ENCODE results near the gene EMX2. TPM values are rescaled to one million over a fixed set of nuclear protein-coding genes. Genes with fewer than 3 reads are reported as not detected.
"Not testable (repeated sequence)": the region's sequence is repeated elsewhere in the genome, so short reads cannot be mapped to it uniquely, and the experiment has no call there.

Gene EMX2
- polyA plus RNA-seq, 3 donors: not detected

- Mint-ChIP-seq H3K27me3 (ENCODE audit: low read depth in 3 of 3) (peaks cover 9 to 34% (median 23%) of the 10 kb centered on the region in 3 donors), H3K36me3 (no peaks in the 10 kb centered on the region), H3K4me1 (no peaks in the 10 kb centered on the region), H3K27ac (no peak overlapping the region), H3K9me3 (peaks cover 0 to 2% (median 0%) of the 10 kb centered on the region in 7 donors), H3K4me3 (no peak overlapping the region)
- TF ChIP-seq CTCF (IDR thresholded peaks at IDR 0.05): no peak
- no peak for DNase-seq
- H3K9me3 ChIP-seq (replicated peaks in 1 of 2; ENCODE audit: control insufficient read depth in 1 of 2, insufficient read depth in 1 of 2, low read length in 2 of 2): no peaks in the 10 kb centered on the region
- H3K79me2 ChIP-seq (ENCODE audit: insufficient read depth, low read length): no peaks in the 10 kb centered on the region
- H3K9ac ChIP-seq (ENCODE audit: insufficient read depth, low read length, poor library complexity, severe bottlenecking): no peak overlapping the region
- H3K4me2 ChIP-seq (replicated peaks; ENCODE audit: extremely low read depth, low read length, poor library complexity, severe bottlenecking): no peak overlapping the region
- no peak overlapping the region for H3K27ac ChIP-seq (ENCODE audit: low read depth in 1 of 2, low read length in 2 of 2)
- H3K4me3 ChIP-seq (replicated peaks in 1 of 3; ENCODE audit: low read depth in 2 of 3, low read length in 3 of 3): no peak overlapping the region
- H3K4me1 ChIP-seq (ENCODE audit: control insufficient read depth in 1 of 2, insufficient read depth in 2 of 2, low read length in 2 of 2): no peaks in the 10 kb centered on the region
- H4K20me1 ChIP-seq (ENCODE audit: insufficient read depth, low read length): no peaks in the 10 kb centered on the region
- no CpG with 5 or more reads among the region's 5 CpGs for WGBS (ENCODE audit: insufficient coverage)
- no peaks in the 10 kb centered on the region for H3K36me3 ChIP-seq (replicated peaks in 1 of 2; ENCODE audit: control insufficient read depth in 1 of 2, insufficient read depth in 2 of 2, low read length in 2 of 2)
- H2AFZ ChIP-seq (ENCODE audit: insufficient read depth, low read depth, low read length, poor library complexity, severe bottlenecking): no peak overlapping the region
- no peaks in the 10 kb centered on the region for H3K27me3 ChIP-seq (ENCODE audit: control insufficient read depth in 2 of 2, insufficient read depth in 2 of 2, low read length in 2 of 2)
- intact Hi-C loops (cut with micrococcal nuclease): no loop called here
These were observed 36.5 kb downstream of the EMX2 start for GRCh38 chr10:117578999-117579590.

GRCh38 chr10:117581961-117582360, 39.4 kb downstream of the EMX2 start:
- Histone ChIP-seq H3K9ac (ENCODE audit: insufficient read depth, low read length, poor library complexity, severe bottlenecking) (no peak overlapping the region), H3K4me3 (replicated peaks in 1 of 3; ENCODE audit: low read depth in 2 of 3, low read length in 3 of 3) (no peak overlapping the region), H4K20me1 (ENCODE audit: insufficient read depth, low read length) (no peaks in the 10 kb centered on the region), H3K4me2 (replicated peaks; ENCODE audit: extremely low read depth, low read length, poor library complexity, severe bottlenecking) (no peak overlapping the region), H3K27me3 (ENCODE audit: control insufficient read depth in 2 of 2, insufficient read depth in 2 of 2, low read length in 2 of 2) (no peaks in the 10 kb centered on the region), H2AFZ (ENCODE audit: insufficient read depth, low read depth, low read length, poor library complexity, severe bottlenecking) (no peak overlapping the region), H3K27ac (ENCODE audit: low read depth in 1 of 2, low read length in 2 of 2) (no peak overlapping the region), H3K9me3 (replicated peaks in 1 of 2; ENCODE audit: control insufficient read depth in 1 of 2, insufficient read depth in 1 of 2, low read length in 2 of 2) (no peaks in the 10 kb centered on the region), H3K79me2 (ENCODE audit: insufficient read depth, low read length) (no peaks in the 10 kb centered on the region), H3K36me3 (replicated peaks in 1 of 2; ENCODE audit: control insufficient read depth in 1 of 2, insufficient read depth in 2 of 2, low read length in 2 of 2) (no peaks in the 10 kb centered on the region), H3K4me1 (ENCODE audit: control insufficient read depth in 1 of 2, insufficient read depth in 2 of 2, low read length in 2 of 2) (no peaks in the 10 kb centered on the region)
- no peak for TF ChIP-seq CTCF (IDR thresholded peaks at IDR 0.05)
- H3K36me3 Mint-ChIP-seq: no peaks in the 10 kb centered on the region
- no peak overlapping the region for H3K27ac Mint-ChIP-seq
- no peak for DNase-seq
- intact Hi-C loops (cut with micrococcal nuclease): no loop called here
- H3K4me1 Mint-ChIP-seq: no peaks in the 10 kb centered on the region
- no peak overlapping the region for H3K4me3 Mint-ChIP-seq
- H3K27me3 Mint-ChIP-seq (ENCODE audit: low read depth in 3 of 3): peaks cover 5 to 24% (median 16%) of the 10 kb centered on the region in 3 donors
- WGBS (ENCODE audit: insufficient coverage): no CpG with 5 or more reads among the region's 2 CpGs
- H3K9me3 Mint-ChIP-seq: peaks cover 0 to 12% (median 1%) of the 10 kb centered on the region in 7 donors

- H3K27me3 Mint-ChIP-seq (ENCODE audit: low read depth in 3 of 3): peaks cover 0 to 15% (median 9%) of the 10 kb centered on the region in 3 donors
- H3K4me2 ChIP-seq (replicated peaks; ENCODE audit: extremely low read depth, low read length, poor library complexity, severe bottlenecking); H3K79me2 ChIP-seq (ENCODE audit: insufficient read depth, low read length); H3K36me3 Mint-ChIP-seq; intact Hi-C loops (cut with micrococcal nuclease); H3K27ac Mint-ChIP-seq; H2AFZ ChIP-seq (ENCODE audit: insufficient read depth, low read depth, low read length, poor library complexity, severe bottlenecking); H4K20me1 ChIP-seq (ENCODE audit: insufficient read depth, low read length); H3K4me3 ChIP-seq (replicated peaks in 1 of 3; ENCODE audit: low read depth in 2 of 3, low read length in 3 of 3); H3K4me3 Mint-ChIP-seq; H3K36me3 ChIP-seq (replicated peaks in 1 of 2; ENCODE audit: control insufficient read depth in 1 of 2, insufficient read depth in 2 of 2, low read length in 2 of 2); H3K27ac ChIP-seq (ENCODE audit: low read depth in 1 of 2, low read length in 2 of 2); H3K4me1 Mint-ChIP-seq; H3K9ac ChIP-seq (ENCODE audit: insufficient read depth, low read length, poor library complexity, severe bottlenecking); H3K4me1 ChIP-seq (ENCODE audit: control insufficient read depth in 1 of 2, insufficient read depth in 2 of 2, low read length in 2 of 2); H3K27me3 ChIP-seq (ENCODE audit: control insufficient read depth in 2 of 2, insufficient read depth in 2 of 2, low read length in 2 of 2); H3K9me3 ChIP-seq (replicated peaks in 1 of 2; ENCODE audit: control insufficient read depth in 1 of 2, insufficient read depth in 1 of 2, low read length in 2 of 2); DNase-seq: not testable (repeated sequence)
- H3K9me3 Mint-ChIP-seq: peaks cover 0 to 14% (median 0%) of the 10 kb centered on the region in 7 donors
- WGBS (ENCODE audit: insufficient coverage): no CpG with 5 or more reads among the region's 2 CpGs
These were observed 42.3 kb downstream of the EMX2 start for GRCh38 chr10:117584831-117585230.

Measured in CD14-positive monocyte (primary cell).